H1 (cell line): ENCODE measurements around the gene STXBP4. TPM values are rescaled to one million over a fixed set of nuclear protein-coding genes. Genes with fewer than 3 reads are reported as not detected.

Experiments
- CTCF ChIA-PET: fragments of 300-600 bp; sonication (Branson Sonifier 250); formaldehyde crosslinking; loops from one replicate; lab custom pipeline; 2021; ENCODE audit not compliant: partially characterized antibody; lab: Charles Lee
- POLR2A ChIA-PET: fragments of 300-600 bp; sonication (Branson Sonifier 250); formaldehyde crosslinking; loops from one replicate; lab custom pipeline; 2021; ENCODE audit warnings: inconsistent platforms; ENCODE audit not compliant: partially characterized antibody; lab: Charles Lee
- DNase-seq, 2 experiments: peaks; one replicate each; pipeline versions ENCODE4 v3.0.0 to v3.0.0-alpha.2; 2010 to 2022; ENCODE audit warnings: low spot score in 2 of 2, low read depth in 1 of 2, mixed read lengths in 1 of 2
- FAIRE-seq: peaks from 2 replicates; lab custom pipeline; 2011; peaks lifted over from hg19 to GRCh38; lab: Jason Lieb, UNC
- H2AFZ ChIP-seq: 2 replicates; pipeline ENCODE4 v1.8.1; 2012; ENCODE audit warnings: low read length, inconsistent platforms
- H2AK5ac ChIP-seq: 2 replicates; pipeline ENCODE4 v1.6.1; 2013; ENCODE audit warnings: low read depth, low read length
- H2BK120ac ChIP-seq: replicated peaks from 2 replicates; pipeline ENCODE3; 2013; ENCODE audit warnings: low read depth, low read length, inconsistent platforms
- H2BK12ac ChIP-seq: 2 replicates; pipeline ENCODE4 v1.6.1; 2013; ENCODE audit warnings: low read depth, low read length
- H2BK15ac ChIP-seq: 2 replicates; pipeline ENCODE4 v1.6.1; 2013; ENCODE audit warnings: low read length
- H2BK20ac ChIP-seq: 2 replicates; pipeline ENCODE4 v1.6.1; 2013; ENCODE audit warnings: low read length
- H2BK5ac ChIP-seq: 2 replicates; pipeline ENCODE4 v1.6.1; 2013; ENCODE audit warnings: low read depth, low read length
- H3K14ac ChIP-seq: 2 replicates; pipeline ENCODE4 v1.6.1; 2013; ENCODE audit warnings: inconsistent platforms; ENCODE audit not compliant: insufficient read length
- H3K18ac ChIP-seq: 2 replicates; pipeline ENCODE4 v1.6.1; 2013; ENCODE audit warnings: low read length; ENCODE audit errors: extremely low read depth
- H3K23ac ChIP-seq: 2 replicates; pipeline ENCODE4 v1.6.1; 2013; ENCODE audit warnings: inconsistent platforms; ENCODE audit not compliant: insufficient read length
- H3K23me2 ChIP-seq: 2 replicates; pipeline ENCODE4 v1.6.1; 2013; ENCODE audit warnings: low read depth, low read length
- H3K27ac ChIP-seq: 2 replicates; pipeline ENCODE4 v1.6.1; 2011; ENCODE audit warnings: low read depth, low read length, inconsistent platforms
- H3K27me3 ChIP-seq, 4 experiments: replicated peaks in 1 of 4; 1 replicate in 1 of 4; 2 replicates in 3 of 4; pipeline versions ENCODE4 v1.6.1 to v1.8.1; 2011 to 2013; ENCODE audit warnings: low read length in 3 of 4, mild to moderate bottlenecking in 3 of 4, inconsistent platforms in 2 of 4, mixed read lengths in 2 of 4, moderate library complexity in 1 of 4; ENCODE audit not compliant: control insufficient read depth in 3 of 4, insufficient read depth in 3 of 4; ENCODE audit errors: extremely low read depth in 1 of 4
- H3K36me3 ChIP-seq, 4 experiments: 2 replicates each; pipeline versions ENCODE4 v1.6.1 to v1.8.1; 2011 to 2013; ENCODE audit warnings: mild to moderate bottlenecking in 4 of 4, low read length in 3 of 4, moderate library complexity in 2 of 4, control low read depth in 1 of 4, inconsistent platforms in 1 of 4; ENCODE audit not compliant: insufficient read depth in 4 of 4, control insufficient read depth in 2 of 4
- H3K4ac ChIP-seq: replicated peaks from 2 replicates; pipeline ENCODE3; 2013; ENCODE audit warnings: low read length, low read depth, mixed read lengths, inconsistent platforms; ENCODE audit not compliant: insufficient read length
- H3K4me1 ChIP-seq, 4 experiments: replicated peaks in 1 of 4; 1 replicate in 1 of 4; 2 replicates in 3 of 4; pipeline versions ENCODE4 v1.6.1 to v1.8.1; 2011 to 2013; ENCODE audit warnings: low read length in 3 of 4, inconsistent platforms in 2 of 4, mixed read lengths in 1 of 4; ENCODE audit not compliant: insufficient read depth in 4 of 4, control insufficient read depth in 3 of 4
- H3K4me2 ChIP-seq, 2 experiments: 2 replicates each; pipeline versions ENCODE4 v1.6.1 to v1.8.1; 2011 to 2013; ENCODE audit warnings: low read depth in 2 of 2, low read length in 2 of 2, control low read depth in 1 of 2, inconsistent platforms in 1 of 2, mild to moderate bottlenecking in 1 of 2; ENCODE audit not compliant: insufficient read depth in 1 of 2
- H3K4me3 ChIP-seq, 4 experiments: fragments of 200-600, 300-600 bp in 1 of 4; sonication (generic), shearing (Covaris generic), sonication (Bioruptor Twin) in 1 of 4; 2 replicates each; pipeline versions ENCODE4 v1.5.1 to v1.8.1; 2011 to 2016; ENCODE audit warnings: low read length in 4 of 4, low read depth in 3 of 4, control low read depth in 2 of 4, inconsistent platforms in 2 of 4, mild to moderate bottlenecking in 2 of 4, mixed read lengths in 1 of 4, moderate library complexity in 1 of 4; ENCODE audit not compliant: insufficient read depth in 2 of 4; ENCODE audit errors: extremely low read depth in 1 of 4
- H3K56ac ChIP-seq: replicated peaks from 2 replicates; pipeline ENCODE3; 2013; ENCODE audit warnings: low read depth, mild to moderate bottlenecking, mixed read lengths, low read length, inconsistent platforms; ENCODE audit not compliant: insufficient read length
- H3K79me1 ChIP-seq: 2 replicates; pipeline ENCODE4 v1.6.1; 2013; ENCODE audit warnings: low read depth, low read length, control low read depth
- H3K79me2 ChIP-seq, 2 experiments: 2 replicates each; pipeline versions ENCODE4 v1.6.1 to v1.8.1; 2012 to 2013; ENCODE audit warnings: low read length in 2 of 2, mild to moderate bottlenecking in 2 of 2, inconsistent platforms in 1 of 2; ENCODE audit not compliant: insufficient read depth in 2 of 2, control insufficient read depth in 1 of 2
- H3K9ac ChIP-seq, 4 experiments: replicated peaks in 1 of 4; 1 replicate in 1 of 4; 2 replicates in 3 of 4; pipeline versions ENCODE4 v1.6.1 to v1.8.1; 2011 to 2013; ENCODE audit warnings: low read depth in 3 of 4, low read length in 3 of 4, control low read depth in 2 of 4, mild to moderate bottlenecking in 2 of 4, moderate library complexity in 2 of 4, inconsistent platforms in 1 of 4; ENCODE audit errors: extremely low read depth in 1 of 4
- H3K9me3 ChIP-seq, 2 experiments: 2 replicates each; pipeline versions ENCODE4 v1.6.1 to v1.8.1; 2012 to 2013; ENCODE audit warnings: mild to moderate bottlenecking in 2 of 2, moderate library complexity in 2 of 2, control low read depth in 1 of 2, inconsistent platforms in 1 of 2, low read depth in 1 of 2, low read length in 1 of 2, mixed read lengths in 1 of 2; ENCODE audit not compliant: insufficient read depth in 2 of 2
- H4K20me1 ChIP-seq, 2 experiments: replicated peaks in 1 of 2; 2 replicates each; pipeline versions ENCODE3 to v1.8.1; 2011 to 2013; ENCODE audit warnings: inconsistent platforms in 2 of 2, low read length in 2 of 2, mild to moderate bottlenecking in 1 of 2; ENCODE audit not compliant: insufficient read depth in 2 of 2, control insufficient read depth in 1 of 2
- H4K5ac ChIP-seq: 2 replicates; pipeline ENCODE4 v1.6.1; 2013; ENCODE audit warnings: low read length, low read depth, mixed read lengths, inconsistent platforms; ENCODE audit not compliant: insufficient read length
- H4K8ac ChIP-seq: 2 replicates; pipeline ENCODE4 v1.8.0; 2013; ENCODE audit warnings: mild to moderate bottlenecking, moderate library complexity, low read length, inconsistent platforms; ENCODE audit not compliant: insufficient read depth; ENCODE audit errors: extremely low read depth
- H4K91ac ChIP-seq: replicated peaks from 2 replicates; pipeline ENCODE3; 2013; ENCODE audit warnings: low read length, mixed read lengths, inconsistent platforms; ENCODE audit not compliant: insufficient read length
- ATF2 ChIP-seq: IDR thresholded peaks from 2 replicates; pipeline ENCODE4 v1.6.1; 2012; ENCODE audit warnings: low read length, inconsistent platforms
- BRCA1 ChIP-seq: IDR thresholded peaks from 2 replicates; pipeline ENCODE4 v1.6.1; 2012; ENCODE audit warnings: low read depth, low read length, improper control_type of control experiment
- CHD1 ChIP-seq: IDR thresholded peaks from 2 replicates; pipeline ENCODE4 v1.6.1; 2012; ENCODE audit warnings: low read depth, low read length, improper control_type of control experiment
- CHD2 ChIP-seq: IDR thresholded peaks from 2 replicates; pipeline ENCODE4 v1.6.1; 2012; ENCODE audit warnings: low read length, improper control_type of control experiment
- FOSL1 ChIP-seq: IDR thresholded peaks from 2 replicates; pipeline ENCODE4 v1.6.1; 2011; ENCODE audit warnings: mild to moderate bottlenecking, low read depth, low read length, moderate library complexity; ENCODE audit not compliant: insufficient read depth
- GTF2F1 ChIP-seq: IDR thresholded peaks from 2 replicates; pipeline ENCODE4 v1.6.1; 2012; ENCODE audit warnings: low read depth, low read length, improper control_type of control experiment, borderline replicate concordance
- HDAC6 ChIP-seq: IDR thresholded peaks from one replicate; pipeline ENCODE4 v1.7.1; 2012; ENCODE audit warnings: low read depth, mild to moderate bottlenecking, inconsistent platforms, low read length, moderate library complexity
- JUND ChIP-seq: IDR thresholded peaks from 2 replicates; pipeline ENCODE4 v1.6.1; 2011; ENCODE audit warnings: mild to moderate bottlenecking, improper control_type of control experiment, low read length
- KDM1A ChIP-seq: fragments of 200-600, 300-600 bp; sonication (generic); IDR thresholded peaks from 2 replicates; pipeline ENCODE4 v1.7.1; 2016; ENCODE audit warnings: mild to moderate bottlenecking, low read length, borderline replicate concordance
- KDM5A ChIP-seq: fragments of 200-600 bp; IDR thresholded peaks from 2 replicates; pipeline ENCODE4 v1.7.1; 2012; ENCODE audit warnings: mild to moderate bottlenecking, low read length, inconsistent platforms, mixed read lengths
- RAD21 ChIP-seq, 2 experiments: IDR thresholded peaks in 1 of 2; conservative IDR thresholded peaks in 1 of 2; 2 replicates each; pipeline ENCODE4 v1.6.1; 2011; ENCODE audit warnings: low read depth in 2 of 2, low read length in 2 of 2, improper control_type of control experiment in 1 of 2, inconsistent platforms in 1 of 2, mild to moderate bottlenecking in 1 of 2, moderate library complexity in 1 of 2
- SIRT6 ChIP-seq: IDR thresholded peaks from one replicate; pipeline ENCODE4 v1.7.1; 2012; ENCODE audit warnings: low read length, inconsistent platforms
- SP1 ChIP-seq: IDR thresholded peaks from 2 replicates; pipeline ENCODE4 v1.6.1; 2011; ENCODE audit warnings: low read depth, low read length
- SRF ChIP-seq: IDR thresholded peaks from 2 replicates; pipeline ENCODE4 v1.6.1; 2011; ENCODE audit warnings: mild to moderate bottlenecking, low read depth, low read length, moderate library complexity
- whole genome bisulfite sequencing, 2 experiments: shearing (Covaris generic) in 1 of 2; methylation state at CpG; one replicate each; pipeline versions ENCODE4 v1.1.6 to v1.1.7; 2013 to 2015; ENCODE audit warnings: low lambda C conversion rate in 2 of 2, mixed read lengths in 2 of 2, inconsistent platforms in 1 of 2, low coverage in 1 of 2, missing lambda C conversion rate in 1 of 2; ENCODE audit not compliant: insufficient replicate concordance in 2 of 2, insufficient coverage in 1 of 2, insufficient read length in 1 of 2; ENCODE audit errors: extremely low coverage in 1 of 2, missing lambda C conversion rate in 1 of 2; 5-methylcytosine and 5-hydroxymethylcytosine counted together
- polyA plus RNA-seq, 7 experiments: library from polyadenylated mRNA; depleted of rRNA in 3 of 7; stranded (reverse) in 5 of 7; unstranded in 2 of 7; fragments of >200 nt in 5 of 7; fragments of 200-250 nt in 2 of 7; gene quantifications; 1 replicate in 5 of 7; 2 replicates in 1 of 7; 4 replicates in 1 of 7; pipeline versions ENCODE4 v1.2.1 to v1.2.3, GENCODE V29; 2011 to 2013; ENCODE audit warnings: missing spikeins in 2 of 7, mixed read lengths in 2 of 7
- total RNA-seq: library from RNA; stranded (reverse); fragmentation: NEBNext Ultra II Directional; extraction: Animal tissue kit (Norgen Biotek cat#: 25700); gene quantifications from 2 replicates; pipeline ENCODE4 v1.2.1, GENCODE V29; 2021

Gene STXBP4
- total and polyA plus RNA-seq, 2 of the 8 experiments (the other 6 are each of a cell fraction or from before 2014, with no cell fraction given), result 3.2 to 18.5 TPM

GRCh38 chr17:55056526-55056925 is 88.0 kb downstream of the STXBP4 start:
- no peak overlapping the region for H3K4me3 ChIP-seq
- TF ChIP-seq ATF2 (no peak), CHD2 (no peak), HDAC6 (no peak), RAD21 (IDR thresholded peaks at IDR 0.05 in 1 of 2, conservative IDR thresholded peaks at IDR 0.05 in 1 of 2; ENCODE audit: low read depth in 2 of 2, low read length in 2 of 2) (no peak), BRCA1 (no peak), SIRT6 (no peak), KDM1A (no peak), GTF2F1 (no peak), JUND (no peak), CHD1 (no peak), KDM5A (no peak), SP1 (no peak), FOSL1 (no peak), SRF (no peak)

More at GRCh38 chr17:55056526-55056925, 88.0 kb downstream of the STXBP4 start:
- no peak overlapping the region for H4K5ac ChIP-seq
- no peak overlapping the region for H2BK15ac ChIP-seq
- H3K9me3 ChIP-seq, result no peaks in the 10 kb centered on the region
- H3K79me2 ChIP-seq, result no peaks in the 10 kb centered on the region
- no peak overlapping the region for H2BK12ac ChIP-seq
- no peaks in the 10 kb centered on the region for H3K36me3 ChIP-seq
- H3K4me2 ChIP-seq, result no peak overlapping the region
- H3K27ac ChIP-seq, result no peak overlapping the region
- no peaks in the 10 kb centered on the region for H3K27me3 ChIP-seq
- no peaks in the 10 kb centered on the region for H4K20me1 ChIP-seq
- H2BK5ac ChIP-seq, result no peak overlapping the region
- FAIRE-seq (no peak), DNase-seq (no peak)
- no peak overlapping the region for H3K56ac ChIP-seq
- H3K18ac ChIP-seq, result no peak overlapping the region
- no peaks in the 10 kb centered on the region for H3K23me2 ChIP-seq
- H3K4me1 ChIP-seq, result no peaks in the 10 kb centered on the region
- no peak overlapping the region for H3K14ac ChIP-seq
- ChIA-PET POLR2A (no interaction called here), CTCF (interaction anchor here (1.5 to 2.5 kb wide), 2 partner anchors 193 to 239 kb away, joined by 3 to 11 read pairs; no protein-coding TSS in a partner anchor)
- H3K9ac ChIP-seq, result no peak overlapping the region
- H2AFZ ChIP-seq, result no peak overlapping the region
- no peak overlapping the region for H4K8ac ChIP-seq
- 87% methylated on average over 4 of the region's 4 CpGs; no CpG with 5 or more reads in 1 of the 2 experiments for WGBS, 2 experiments
- no peak overlapping the region for H2BK20ac ChIP-seq
- H4K91ac ChIP-seq, result no peak overlapping the region
- no peak overlapping the region for H3K23ac ChIP-seq
- no peak overlapping the region for H2AK5ac ChIP-seq
- H3K4ac ChIP-seq, result no peak overlapping the region
- H3K79me1 ChIP-seq, result no peaks in the 10 kb centered on the region
- H2BK120ac ChIP-seq, result no peak overlapping the region
